Measurements from ENCODE around the gene NINJ2.

NINJ2 gene

GRCh38 chr12:546920-547845 lies 116.1 kb downstream of the NINJ2 start:
- peak; percentile 63 to 71 for DNase-seq

GRCh38 chr12:546265-546919 lies 116.9 kb downstream of the NINJ2 start:
- DNase-seq, result no peak

GRCh38 chr12:545835-546234 lies 117.4 kb downstream of the NINJ2 start:
- no peak for DNase-seq

- peak in 1 of 2 donors; percentile 18 for DNase-seq
These were observed 118.2 kb downstream of the NINJ2 start for GRCh38 chr12:544941-545635.

- no peak for DNase-seq
These were observed 119.1 kb downstream of the NINJ2 start for GRCh38 chr12:544142-544541.

GRCh38 chr12:543114-543451 lies 120.2 kb downstream of the NINJ2 start:
- no peak for DNase-seq

- DNase-seq, result no peak
These were observed 120.7 kb downstream of the NINJ2 start for GRCh38 chr12:542395-543113.

GRCh38 chr12:541676-542324 lies 121.4 kb downstream of the NINJ2 start:
- DNase-seq, result no peak

GRCh38 chr12:539540-540310 lies 123.5 kb downstream of the NINJ2 start:
- no peak for DNase-seq

GRCh38 chr12:538731-539539 lies 124.3 kb downstream of the NINJ2 start:
- peak; percentile 50 to 68 for DNase-seq

GRCh38 chr12:537772-538171 lies 125.5 kb downstream of the NINJ2 start:
- DNase-seq, result no peak

GRCh38 chr12:536751-537245 lies 126.4 kb downstream of the NINJ2 start:
- no peak for DNase-seq

- no peak for DNase-seq
These were observed 127.8 kb downstream of the NINJ2 start for GRCh38 chr12:535396-535795.

GRCh38 chr12:534216-534615 lies 129.0 kb downstream of the NINJ2 start:
- no peak for DNase-seq

- DNase-seq, result no peak
These were observed 129.5 kb downstream of the NINJ2 start for GRCh38 chr12:533718-534117.

GRCh38 chr12:532908-533565 lies 130.2 kb downstream of the NINJ2 start:
- peak in 1 of 2 donors; percentile 45 for DNase-seq

- no peak for DNase-seq
These were observed 131.2 kb downstream of the NINJ2 start for GRCh38 chr12:531951-532585.

- DNase-seq, result no peak
These were observed 132.4 kb downstream of the NINJ2 start for GRCh38 chr12:530821-531220.

- no peak for DNase-seq
These were observed 132.9 kb downstream of the NINJ2 start for GRCh38 chr12:530308-530707.

Data from inflammatory macrophage (primary cell).